GM23338 (cell line): ENCODE measurements around the gene YTHDC2. TPM values are rescaled to one million over a fixed set of nuclear protein-coding genes. Genes with fewer than 3 reads are reported as not detected.
A peak's percentile ranks its signal among the peaks of the same experiment; 100 is the strongest.

Source experiments
- ATAC-seq: fragments of 200-7000 bp; cut with Tn5 transposase; 3 replicates; pipeline ENCODE4 v1.9.1; 2020
- DNase-seq: peaks from one replicate; pipeline ENCODE4 v3.0.0-alpha.2; 2015; ENCODE audit warnings: low spot score
- H2AFZ ChIP-seq: fragments of 200-600 bp; sonication (generic); 2 replicates; pipeline ENCODE4 v1.8.0; 2016; ENCODE audit warnings: antibody characterized with exemption, mild to moderate bottlenecking, moderate library complexity
- H3F3A ChIP-seq: fragments of 200-600 bp; sonication (generic); replicated peaks from 2 replicates; pipeline ENCODE4 v1.8.0; 2017; ENCODE audit warnings: antibody characterized with exemption, mixed run types, low read depth
- H3K27ac ChIP-seq: fragments of 200-600 bp; sonication (generic); 2 replicates; pipeline ENCODE4 v1.6.1; 2016; ENCODE audit warnings: low read depth
- H3K27me3 ChIP-seq: fragments of 200-600 bp; sonication (generic); 2 replicates; pipeline ENCODE4 v1.8.0; 2016; ENCODE audit warnings: mild to moderate bottlenecking, mixed run types, moderate library complexity; ENCODE audit not compliant: insufficient read depth
- H3K36me3 ChIP-seq: fragments of 200-600 bp; sonication (generic); 2 replicates; pipeline ENCODE4 v1.8.0; 2016; ENCODE audit warnings: mild to moderate bottlenecking; ENCODE audit not compliant: insufficient read depth
- H3K4me1 ChIP-seq: fragments of 200-600 bp; sonication (generic); 2 replicates; pipeline ENCODE4 v1.8.0; 2016; ENCODE audit warnings: mild to moderate bottlenecking, moderate library complexity; ENCODE audit not compliant: insufficient read depth
- H3K4me2 ChIP-seq: fragments of 200-600 bp; sonication (generic); 2 replicates; pipeline ENCODE4 v1.7.1; 2017; ENCODE audit warnings: mixed run types
- H3K4me3 ChIP-seq: fragments of 200-600 bp; sonication (generic); 2 replicates; pipeline ENCODE4 v1.6.1; 2016; ENCODE audit warnings: mixed run types
- H3K79me2 ChIP-seq: fragments of 200-600 bp; sonication (generic); replicated peaks from 2 replicates; pipeline ENCODE4 v1.8.0; 2017; ENCODE audit warnings: mild to moderate bottlenecking; ENCODE audit not compliant: insufficient read depth
- H3K9me2 ChIP-seq: fragments of 200-600 bp; sonication (generic); 2 replicates; pipeline ENCODE4 v1.8.0; 2017; ENCODE audit not compliant: insufficient read depth
- H4K20me1 ChIP-seq: fragments of 200-600 bp; sonication (generic); replicated peaks from 2 replicates; pipeline ENCODE4 v1.8.0; 2017; ENCODE audit warnings: mild to moderate bottlenecking; ENCODE audit not compliant: insufficient read depth
- H3K27ac Mint-ChIP-seq: 2 replicates; pipeline ENCODE4 v1.8.0; 2020; ENCODE audit warnings: inconsistent platforms, mild to moderate bottlenecking, moderate library complexity, mixed read lengths
- H3K27me3 Mint-ChIP-seq: 3 replicates; pipeline ENCODE4 v1.8.0; 2022; ENCODE audit warnings: low read depth, mild to moderate bottlenecking, moderate library complexity, mixed read lengths, inconsistent platforms; ENCODE audit not compliant: insufficient read depth, poor library complexity
- H3K36me3 Mint-ChIP-seq: 3 replicates; pipeline ENCODE4 v1.8.0; 2021; ENCODE audit warnings: low read depth, mild to moderate bottlenecking, inconsistent platforms, moderate library complexity, mixed read lengths
- H3K4me1 Mint-ChIP-seq: 3 replicates; pipeline ENCODE4 v1.8.0; 2020; ENCODE audit warnings: mild to moderate bottlenecking, inconsistent platforms, mixed read lengths
- H3K4me3 Mint-ChIP-seq: 3 replicates; pipeline ENCODE4 v1.8.0; 2021; ENCODE audit warnings: moderate library complexity, mild to moderate bottlenecking, inconsistent platforms, mixed read lengths
- H3K9me3 Mint-ChIP-seq: 3 replicates; pipeline ENCODE4 v1.8.0; 2020; ENCODE audit warnings: moderate library complexity, mild to moderate bottlenecking, inconsistent platforms, mixed read lengths
- CREB1 ChIP-seq: fragments of 250-450 bp; sonication (Bioruptor Pico); IDR thresholded peaks from 2 replicates; pipeline ENCODE4 v1.5.0; 2020; ENCODE audit warnings: low read depth, mild to moderate bottlenecking, moderate library complexity
- CTCF ChIP-seq, 2 experiments: fragments of 200-600 bp in 1 of 2; sonication (generic) in 1 of 2; conservative IDR thresholded peaks; 2 replicates each; pipeline versions ENCODE4 v1.5.1 to v1.6.1; 2016 to 2017; ENCODE audit warnings: antibody characterized with exemption in 2 of 2, low read depth in 2 of 2, mild to moderate bottlenecking in 2 of 2, moderate library complexity in 1 of 2
- ETS1 ChIP-seq: IDR thresholded peaks from 2 replicates; pipeline ENCODE4 v1.6.1; 2016; ENCODE audit warnings: antibody characterized with exemption
- EZH2 ChIP-seq: fragments of 200-600 bp; sonication (generic); IDR thresholded peaks from one replicate; pipeline ENCODE4 v1.8.0; 2017; ENCODE audit warnings: antibody characterized with exemption, mild to moderate bottlenecking, low read depth; ENCODE audit not compliant: unreplicated experiment
- EZH2phosphoT487 ChIP-seq: fragments of 200-600 bp; sonication (generic); IDR thresholded peaks from one replicate; pipeline ENCODE4 v1.8.1; 2018; ENCODE audit warnings: antibody characterized with exemption; ENCODE audit not compliant: unreplicated experiment
- JUNB ChIP-seq: IDR thresholded peaks from one replicate; pipeline ENCODE4 v1.6.1; 2016; ENCODE audit warnings: antibody characterized with exemption; ENCODE audit not compliant: unreplicated experiment
- NANOG ChIP-seq: IDR thresholded peaks from 2 replicates; pipeline ENCODE4 v1.6.1; 2016; ENCODE audit warnings: antibody characterized with exemption, borderline replicate concordance
- POLR2AphosphoS5 ChIP-seq: IDR thresholded peaks from 2 replicates; pipeline ENCODE4 v1.6.1; 2016; ENCODE audit warnings: antibody characterized with exemption, low read depth
- REST ChIP-seq: IDR thresholded peaks from one replicate; pipeline ENCODE4 v1.6.1; 2018; ENCODE audit warnings: antibody characterized with exemption; ENCODE audit not compliant: unreplicated experiment
- STAT1 ChIP-seq: IDR thresholded peaks from one replicate; pipeline ENCODE4 v1.6.1; 2016; ENCODE audit warnings: antibody characterized with exemption; ENCODE audit not compliant: unreplicated experiment
- ZNF114 ChIP-seq: fragments of 250-450 bp; sonication (Bioruptor Pico); IDR thresholded peaks from 2 replicates; pipeline ENCODE4 v1.5.0; 2020; ENCODE audit warnings: mild to moderate bottlenecking, moderate library complexity
- ZNF331 ChIP-seq: fragments of 250-450 bp; sonication (Bioruptor Pico); IDR thresholded peaks from 2 replicates; pipeline ENCODE4 v1.5.0; 2020; ENCODE audit warnings: low read depth, mild to moderate bottlenecking, moderate library complexity
- ZNF462 ChIP-seq: fragments of 250-450 bp; sonication (Bioruptor Pico); IDR thresholded peaks from 2 replicates; pipeline ENCODE4 v1.5.0; 2020; ENCODE audit warnings: mild to moderate bottlenecking, moderate library complexity
- polyA plus RNA-seq: library from polyadenylated mRNA; unstranded; fragments of >200 nt; fragmentation: Nextera tagmentation; extraction: Ambion mirVana; gene quantifications from 2 replicates; pipeline ENCODE4 v1.2.1, GENCODE V29; 2016
- total RNA-seq: library from RNA; depleted of rRNA; stranded (reverse); fragments of >200 nt; shearing (Covaris generic); gene quantifications from 2 replicates; pipeline ENCODE4 v1.2.3, GENCODE V29; 2014

Gene YTHDC2
- total and polyA plus RNA-seq, 2 experiments from 2014 or later = 19.9 to 33.9 TPM

GRCh38 chr5:113474100-113474728 is 39.3 kb upstream of the YTHDC2 start:
- no peaks in the 10 kb centered on the region for H3K79me2 ChIP-seq
- H3K27ac Mint-ChIP-seq = no peak overlapping the region
- TF ChIP-seq JUNB (no peak), EZH2 (no peak), ZNF114 (CRISPR knock-in tag) (no peak), CTCF (conservative IDR thresholded peaks at IDR 0.05; ENCODE audit: low read depth in 2 of 2) (no peak), REST (no peak), EZH2phosphoT487 (no peak), NANOG (no peak), CREB1 (CRISPR knock-in tag) (no peak), ZNF331 (CRISPR knock-in tag) (no peak), ETS1 (no peak), POLR2AphosphoS5 (no peak), ZNF462 (CRISPR knock-in tag) (no peak), STAT1 (no peak)

More at GRCh38 chr5:113474100-113474728, 39.3 kb upstream of the YTHDC2 start:
- Mint-ChIP-seq H3K4me3 (no peak overlapping the region), H3K4me1 (peaks cover 24% of the 10 kb centered on the region), H3K27me3 (peaks cover 2% of the 10 kb centered on the region), H3K9me3 (peaks cover 29% of the 10 kb centered on the region), H3K36me3 (peaks cover 21% of the 10 kb centered on the region)
- Histone ChIP-seq H3K4me2 (no peak overlapping the region), H3K9me2 (no peaks in the 10 kb centered on the region), H3K4me1 (peaks cover 16% of the 10 kb centered on the region), H3F3A (no peaks in the 10 kb centered on the region), H3K27me3 (no peaks in the 10 kb centered on the region), H3K27ac (no peak overlapping the region), H2AFZ (0 out of 2 replicates have a peak overlapping the region, but pooled peaks have one; percentile 8), H3K36me3 (peaks cover 4% of the 10 kb centered on the region; the same call in 1 of the 2 replicates), H4K20me1 (no peaks in the 10 kb centered on the region), H3K4me3 (no peak overlapping the region)
- peak; percentile 19 for DNase-seq
- peak; percentile 82 for ATAC-seq
